GM23338 (cell line): Measurements from ENCODE around the gene RNF4. TPM values are rescaled to one million over a fixed set of nuclear protein-coding genes. Genes with fewer than 3 reads are reported as not detected.

Source experiments
- ATAC-seq: fragments of 200-7000 bp; cut with Tn5 transposase; 3 replicates; pipeline ENCODE4 v1.9.1; 2020
- DNase-seq: peaks from one replicate; pipeline ENCODE4 v3.0.0-alpha.2; 2015; ENCODE audit warnings: low spot score
- H2AFZ ChIP-seq: fragments of 200-600 bp; sonication (generic); 2 replicates; pipeline ENCODE4 v1.8.0; 2016; ENCODE audit warnings: antibody characterized with exemption, mild to moderate bottlenecking, moderate library complexity
- H3F3A ChIP-seq: fragments of 200-600 bp; sonication (generic); replicated peaks from 2 replicates; pipeline ENCODE4 v1.8.0; 2017; ENCODE audit warnings: antibody characterized with exemption, mixed run types, low read depth
- H3K27ac ChIP-seq: fragments of 200-600 bp; sonication (generic); 2 replicates; pipeline ENCODE4 v1.6.1; 2016; ENCODE audit warnings: low read depth
- H3K27me3 ChIP-seq: fragments of 200-600 bp; sonication (generic); 2 replicates; pipeline ENCODE4 v1.8.0; 2016; ENCODE audit warnings: mild to moderate bottlenecking, mixed run types, moderate library complexity; ENCODE audit not compliant: insufficient read depth
- H3K36me3 ChIP-seq: fragments of 200-600 bp; sonication (generic); 2 replicates; pipeline ENCODE4 v1.8.0; 2016; ENCODE audit warnings: mild to moderate bottlenecking; ENCODE audit not compliant: insufficient read depth
- H3K4me1 ChIP-seq: fragments of 200-600 bp; sonication (generic); 2 replicates; pipeline ENCODE4 v1.8.0; 2016; ENCODE audit warnings: mild to moderate bottlenecking, moderate library complexity; ENCODE audit not compliant: insufficient read depth
- H3K4me2 ChIP-seq: fragments of 200-600 bp; sonication (generic); 2 replicates; pipeline ENCODE4 v1.7.1; 2017; ENCODE audit warnings: mixed run types
- H3K4me3 ChIP-seq: fragments of 200-600 bp; sonication (generic); 2 replicates; pipeline ENCODE4 v1.6.1; 2016; ENCODE audit warnings: mixed run types
- H3K79me2 ChIP-seq: fragments of 200-600 bp; sonication (generic); replicated peaks from 2 replicates; pipeline ENCODE4 v1.8.0; 2017; ENCODE audit warnings: mild to moderate bottlenecking; ENCODE audit not compliant: insufficient read depth
- H3K9me2 ChIP-seq: fragments of 200-600 bp; sonication (generic); 2 replicates; pipeline ENCODE4 v1.8.0; 2017; ENCODE audit not compliant: insufficient read depth
- H4K20me1 ChIP-seq: fragments of 200-600 bp; sonication (generic); replicated peaks from 2 replicates; pipeline ENCODE4 v1.8.0; 2017; ENCODE audit warnings: mild to moderate bottlenecking; ENCODE audit not compliant: insufficient read depth
- H3K27ac Mint-ChIP-seq: 2 replicates; pipeline ENCODE4 v1.8.0; 2020; ENCODE audit warnings: inconsistent platforms, mild to moderate bottlenecking, moderate library complexity, mixed read lengths
- H3K27me3 Mint-ChIP-seq: 3 replicates; pipeline ENCODE4 v1.8.0; 2022; ENCODE audit warnings: low read depth, mild to moderate bottlenecking, moderate library complexity, mixed read lengths, inconsistent platforms; ENCODE audit not compliant: insufficient read depth, poor library complexity
- H3K36me3 Mint-ChIP-seq: 3 replicates; pipeline ENCODE4 v1.8.0; 2021; ENCODE audit warnings: low read depth, mild to moderate bottlenecking, inconsistent platforms, moderate library complexity, mixed read lengths
- H3K4me1 Mint-ChIP-seq: 3 replicates; pipeline ENCODE4 v1.8.0; 2020; ENCODE audit warnings: mild to moderate bottlenecking, inconsistent platforms, mixed read lengths
- H3K4me3 Mint-ChIP-seq: 3 replicates; pipeline ENCODE4 v1.8.0; 2021; ENCODE audit warnings: moderate library complexity, mild to moderate bottlenecking, inconsistent platforms, mixed read lengths
- H3K9me3 Mint-ChIP-seq: 3 replicates; pipeline ENCODE4 v1.8.0; 2020; ENCODE audit warnings: moderate library complexity, mild to moderate bottlenecking, inconsistent platforms, mixed read lengths
- CREB1 ChIP-seq: fragments of 250-450 bp; sonication (Bioruptor Pico); IDR thresholded peaks from 2 replicates; pipeline ENCODE4 v1.5.0; 2020; ENCODE audit warnings: low read depth, mild to moderate bottlenecking, moderate library complexity
- EZH2 ChIP-seq: fragments of 200-600 bp; sonication (generic); IDR thresholded peaks from one replicate; pipeline ENCODE4 v1.8.0; 2017; ENCODE audit warnings: antibody characterized with exemption, mild to moderate bottlenecking, low read depth; ENCODE audit not compliant: unreplicated experiment
- EZH2phosphoT487 ChIP-seq: fragments of 200-600 bp; sonication (generic); IDR thresholded peaks from one replicate; pipeline ENCODE4 v1.8.1; 2018; ENCODE audit warnings: antibody characterized with exemption; ENCODE audit not compliant: unreplicated experiment
- JUNB ChIP-seq: IDR thresholded peaks from one replicate; pipeline ENCODE4 v1.6.1; 2016; ENCODE audit warnings: antibody characterized with exemption; ENCODE audit not compliant: unreplicated experiment
- NANOG ChIP-seq: IDR thresholded peaks from 2 replicates; pipeline ENCODE4 v1.6.1; 2016; ENCODE audit warnings: antibody characterized with exemption, borderline replicate concordance
- STAT1 ChIP-seq: IDR thresholded peaks from one replicate; pipeline ENCODE4 v1.6.1; 2016; ENCODE audit warnings: antibody characterized with exemption; ENCODE audit not compliant: unreplicated experiment
- ZNF331 ChIP-seq: fragments of 250-450 bp; sonication (Bioruptor Pico); IDR thresholded peaks from 2 replicates; pipeline ENCODE4 v1.5.0; 2020; ENCODE audit warnings: low read depth, mild to moderate bottlenecking, moderate library complexity
- polyA plus RNA-seq: library from polyadenylated mRNA; unstranded; fragments of >200 nt; fragmentation: Nextera tagmentation; extraction: Ambion mirVana; gene quantifications from 2 replicates; pipeline ENCODE4 v1.2.1, GENCODE V29; 2016
- total RNA-seq: library from RNA; depleted of rRNA; stranded (reverse); fragments of >200 nt; shearing (Covaris generic); gene quantifications from 2 replicates; pipeline ENCODE4 v1.2.3, GENCODE V29; 2014
- TF ChIP-seq, protein P1 (sequence below): IDR thresholded peaks from one replicate; pipeline ENCODE4 v1.6.1; 2018; ENCODE audit warnings: antibody characterized with exemption; ENCODE audit not compliant: unreplicated experiment
- TF ChIP-seq, protein P2 (sequence below): IDR thresholded peaks from 2 replicates; pipeline ENCODE4 v1.6.1; 2016; ENCODE audit warnings: antibody characterized with exemption
- TF ChIP-seq, protein P3 (sequence below): fragments of 250-450 bp; sonication (Bioruptor Pico); IDR thresholded peaks from 2 replicates; pipeline ENCODE4 v1.5.0; 2020; ENCODE audit warnings: mild to moderate bottlenecking, moderate library complexity

The RNF4 gene
- total and polyA plus RNA-seq, 2 experiments from 2014 or later = 47.7 to 77.2 TPM

DNA sequence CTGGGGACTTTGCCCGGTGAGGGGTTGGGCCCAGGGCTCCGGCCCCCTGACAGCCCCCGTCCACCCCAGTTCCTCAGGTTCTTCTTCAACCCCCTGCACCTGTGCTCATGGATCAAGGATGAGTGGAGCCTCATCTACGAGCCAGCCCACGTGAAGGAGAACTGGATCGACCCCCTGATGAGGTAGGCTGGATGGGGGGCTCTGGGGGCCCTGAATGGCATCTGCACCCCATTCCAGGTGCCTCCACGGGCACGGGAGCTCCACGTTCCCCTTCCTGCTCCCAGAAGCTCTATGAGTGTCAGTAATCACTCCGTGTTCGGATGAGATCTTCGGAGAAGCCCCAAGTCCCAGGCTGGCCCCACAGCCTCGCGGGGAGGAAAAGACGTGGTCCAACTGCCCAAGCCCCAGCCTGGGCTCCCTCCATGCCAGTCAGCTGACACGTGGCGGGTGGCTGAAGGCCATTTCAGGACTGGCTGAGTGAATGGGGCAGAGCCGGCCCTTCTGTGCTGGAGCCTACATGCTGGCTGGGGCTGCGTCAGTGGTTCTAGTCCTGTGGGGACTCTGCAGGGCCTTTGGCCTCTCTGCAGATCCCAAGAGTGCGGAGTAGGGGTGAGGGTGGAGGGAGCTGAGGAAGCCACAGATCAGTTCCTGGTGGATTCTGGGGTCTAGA is 25.7 kb upstream of the RNF4 start:
- Histone ChIP-seq H3K4me3 (no peak overlapping the region), H3K36me3 (no peaks in the 10 kb centered on the region), H2AFZ (no peak overlapping the region), H3K79me2 (no peaks in the 10 kb centered on the region), H4K20me1 (no peaks in the 10 kb centered on the region), H3K27me3 (no peaks in the 10 kb centered on the region), H3K27ac (no peak overlapping the region), H3F3A (no peaks in the 10 kb centered on the region), H3K9me2 (peaks cover 13% of the 10 kb centered on the region; the same call in 1 of the 2 replicates), H3K4me2 (no peak overlapping the region), H3K4me1 (no peaks in the 10 kb centered on the region)
- no peak for TF ChIP-seq STAT1
- TF ChIP-seq ZNF331 (CRISPR knock-in tag) = no peak
- no peak for TF ChIP-seq CREB1 (CRISPR knock-in tag)
- no peak for TF ChIP-seq EZH2phosphoT487
- TF ChIP-seq, protein P1, sequence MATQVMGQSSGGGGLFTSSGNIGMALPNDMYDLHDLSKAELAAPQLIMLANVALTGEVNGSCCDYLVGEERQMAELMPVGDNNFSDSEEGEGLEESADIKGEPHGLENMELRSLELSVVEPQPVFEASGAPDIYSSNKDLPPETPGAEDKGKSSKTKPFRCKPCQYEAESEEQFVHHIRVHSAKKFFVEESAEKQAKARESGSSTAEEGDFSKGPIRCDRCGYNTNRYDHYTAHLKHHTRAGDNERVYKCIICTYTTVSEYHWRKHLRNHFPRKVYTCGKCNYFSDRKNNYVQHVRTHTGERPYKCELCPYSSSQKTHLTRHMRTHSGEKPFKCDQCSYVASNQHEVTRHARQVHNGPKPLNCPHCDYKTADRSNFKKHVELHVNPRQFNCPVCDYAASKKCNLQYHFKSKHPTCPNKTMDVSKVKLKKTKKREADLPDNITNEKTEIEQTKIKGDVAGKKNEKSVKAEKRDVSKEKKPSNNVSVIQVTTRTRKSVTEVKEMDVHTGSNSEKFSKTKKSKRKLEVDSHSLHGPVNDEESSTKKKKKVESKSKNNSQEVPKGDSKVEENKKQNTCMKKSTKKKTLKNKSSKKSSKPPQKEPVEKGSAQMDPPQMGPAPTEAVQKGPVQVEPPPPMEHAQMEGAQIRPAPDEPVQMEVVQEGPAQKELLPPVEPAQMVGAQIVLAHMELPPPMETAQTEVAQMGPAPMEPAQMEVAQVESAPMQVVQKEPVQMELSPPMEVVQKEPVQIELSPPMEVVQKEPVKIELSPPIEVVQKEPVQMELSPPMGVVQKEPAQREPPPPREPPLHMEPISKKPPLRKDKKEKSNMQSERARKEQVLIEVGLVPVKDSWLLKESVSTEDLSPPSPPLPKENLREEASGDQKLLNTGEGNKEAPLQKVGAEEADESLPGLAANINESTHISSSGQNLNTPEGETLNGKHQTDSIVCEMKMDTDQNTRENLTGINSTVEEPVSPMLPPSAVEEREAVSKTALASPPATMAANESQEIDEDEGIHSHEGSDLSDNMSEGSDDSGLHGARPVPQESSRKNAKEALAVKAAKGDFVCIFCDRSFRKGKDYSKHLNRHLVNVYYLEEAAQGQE = no peak
- TF ChIP-seq NANOG = no peak
- TF ChIP-seq, protein P2, sequence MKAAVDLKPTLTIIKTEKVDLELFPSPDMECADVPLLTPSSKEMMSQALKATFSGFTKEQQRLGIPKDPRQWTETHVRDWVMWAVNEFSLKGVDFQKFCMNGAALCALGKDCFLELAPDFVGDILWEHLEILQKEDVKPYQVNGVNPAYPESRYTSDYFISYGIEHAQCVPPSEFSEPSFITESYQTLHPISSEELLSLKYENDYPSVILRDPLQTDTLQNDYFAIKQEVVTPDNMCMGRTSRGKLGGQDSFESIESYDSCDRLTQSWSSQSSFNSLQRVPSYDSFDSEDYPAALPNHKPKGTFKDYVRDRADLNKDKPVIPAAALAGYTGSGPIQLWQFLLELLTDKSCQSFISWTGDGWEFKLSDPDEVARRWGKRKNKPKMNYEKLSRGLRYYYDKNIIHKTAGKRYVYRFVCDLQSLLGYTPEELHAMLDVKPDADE = no peak
- no peak for TF ChIP-seq EZH2
- TF ChIP-seq, protein P3, sequence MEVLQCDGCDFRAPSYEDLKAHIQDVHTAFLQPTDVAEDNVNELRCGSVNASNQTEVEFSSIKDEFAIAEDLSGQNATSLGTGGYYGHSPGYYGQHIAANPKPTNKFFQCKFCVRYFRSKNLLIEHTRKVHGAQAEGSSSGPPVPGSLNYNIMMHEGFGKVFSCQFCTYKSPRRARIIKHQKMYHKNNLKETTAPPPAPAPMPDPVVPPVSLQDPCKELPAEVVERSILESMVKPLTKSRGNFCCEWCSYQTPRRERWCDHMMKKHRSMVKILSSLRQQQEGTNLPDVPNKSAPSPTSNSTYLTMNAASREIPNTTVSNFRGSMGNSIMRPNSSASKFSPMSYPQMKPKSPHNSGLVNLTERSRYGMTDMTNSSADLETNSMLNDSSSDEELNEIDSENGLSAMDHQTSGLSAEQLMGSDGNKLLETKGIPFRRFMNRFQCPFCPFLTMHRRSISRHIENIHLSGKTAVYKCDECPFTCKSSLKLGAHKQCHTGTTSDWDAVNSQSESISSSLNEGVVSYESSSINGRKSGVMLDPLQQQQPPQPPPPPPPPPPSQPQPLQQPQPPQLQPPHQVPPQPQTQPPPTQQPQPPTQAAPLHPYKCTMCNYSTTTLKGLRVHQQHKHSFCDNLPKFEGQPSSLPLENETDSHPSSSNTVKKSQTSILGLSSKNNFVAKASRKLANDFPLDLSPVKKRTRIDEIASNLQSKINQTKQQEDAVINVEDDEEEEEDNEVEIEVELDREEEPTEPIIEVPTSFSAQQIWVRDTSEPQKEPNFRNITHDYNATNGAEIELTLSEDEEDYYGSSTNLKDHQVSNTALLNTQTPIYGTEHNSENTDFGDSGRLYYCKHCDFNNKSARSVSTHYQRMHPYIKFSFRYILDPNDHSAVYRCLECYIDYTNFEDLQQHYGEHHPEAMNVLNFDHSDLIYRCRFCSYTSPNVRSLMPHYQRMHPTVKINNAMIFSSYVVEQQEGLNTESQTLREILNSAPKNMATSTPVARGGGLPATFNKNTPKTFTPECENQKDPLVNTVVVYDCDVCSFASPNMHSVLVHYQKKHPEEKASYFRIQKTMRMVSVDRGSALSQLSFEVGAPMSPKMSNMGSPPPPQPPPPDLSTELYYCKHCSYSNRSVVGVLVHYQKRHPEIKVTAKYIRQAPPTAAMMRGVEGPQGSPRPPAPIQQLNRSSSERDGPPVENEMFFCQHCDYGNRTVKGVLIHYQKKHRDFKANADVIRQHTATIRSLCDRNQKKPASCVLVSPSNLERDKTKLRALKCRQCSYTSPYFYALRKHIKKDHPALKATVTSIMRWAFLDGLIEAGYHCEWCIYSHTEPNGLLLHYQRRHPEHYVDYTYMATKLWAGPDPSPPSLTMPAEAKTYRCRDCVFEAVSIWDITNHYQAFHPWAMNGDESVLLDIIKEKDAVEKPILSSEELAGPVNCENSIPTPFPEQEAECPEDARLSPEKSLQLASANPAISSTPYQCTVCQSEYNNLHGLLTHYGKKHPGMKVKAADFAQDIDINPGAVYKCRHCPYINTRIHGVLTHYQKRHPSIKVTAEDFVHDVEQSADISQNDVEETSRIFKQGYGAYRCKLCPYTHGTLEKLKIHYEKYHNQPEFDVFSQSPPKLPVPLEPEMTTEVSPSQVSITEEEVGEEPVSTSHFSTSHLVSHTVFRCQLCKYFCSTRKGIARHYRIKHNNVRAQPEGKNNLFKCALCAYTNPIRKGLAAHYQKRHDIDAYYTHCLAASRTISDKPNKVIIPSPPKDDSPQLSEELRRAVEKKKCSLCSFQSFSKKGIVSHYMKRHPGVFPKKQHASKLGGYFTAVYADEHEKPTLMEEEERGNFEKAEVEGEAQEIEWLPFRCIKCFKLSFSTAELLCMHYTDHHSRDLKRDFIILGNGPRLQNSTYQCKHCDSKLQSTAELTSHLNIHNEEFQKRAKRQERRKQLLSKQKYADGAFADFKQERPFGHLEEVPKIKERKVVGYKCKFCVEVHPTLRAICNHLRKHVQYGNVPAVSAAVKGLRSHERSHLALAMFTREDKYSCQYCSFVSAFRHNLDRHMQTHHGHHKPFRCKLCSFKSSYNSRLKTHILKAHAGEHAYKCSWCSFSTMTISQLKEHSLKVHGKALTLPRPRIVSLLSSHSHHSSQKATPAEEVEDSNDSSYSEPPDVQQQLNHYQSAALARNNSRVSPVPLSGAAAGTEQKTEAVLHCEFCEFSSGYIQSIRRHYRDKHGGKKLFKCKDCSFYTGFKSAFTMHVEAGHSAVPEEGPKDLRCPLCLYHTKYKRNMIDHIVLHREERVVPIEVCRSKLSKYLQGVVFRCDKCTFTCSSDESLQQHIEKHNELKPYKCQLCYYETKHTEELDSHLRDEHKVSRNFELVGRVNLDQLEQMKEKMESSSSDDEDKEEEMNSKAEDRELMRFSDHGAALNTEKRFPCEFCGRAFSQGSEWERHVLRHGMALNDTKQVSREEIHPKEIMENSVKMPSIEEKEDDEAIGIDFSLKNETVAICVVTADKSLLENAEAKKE (CRISPR knock-in tag) = no peak
- no peak for TF ChIP-seq JUNB
- Mint-ChIP-seq H3K27me3 (peaks cover 11% of the 10 kb centered on the region), H3K4me1 (peaks cover 2% of the 10 kb centered on the region; the same call in 2 of the 3 replicates), H3K36me3 (no peaks in the 10 kb centered on the region), H3K27ac (no peak overlapping the region), H3K4me3 (no peak overlapping the region), H3K9me3 (no peaks in the 10 kb centered on the region)
- ATAC-seq = no peak
- no peak for DNase-seq
